Globus pallidus (tissue), 1 donor: ENCODE results near the gene LTBP1.
"Not testable (repeated sequence)": the region's sequence is repeated elsewhere in the genome, so short reads cannot be mapped to it uniquely, and the experiment has no call there.

Experiments used
- DNase-seq: peaks from one replicate; pipeline ENCODE4 v3.0.0-alpha.2; 2015; ENCODE audit warnings: low spot score

Gene LTBP1

GRCh38 chr2:33380719-33381118, 434.0 kb downstream of the LTBP1 start:
- DNase-seq = no peak

- DNase-seq = no peak
Observed at GRCh38 chr2:33381301-33381858, 434.6 kb downstream of the LTBP1 start.

DNA sequence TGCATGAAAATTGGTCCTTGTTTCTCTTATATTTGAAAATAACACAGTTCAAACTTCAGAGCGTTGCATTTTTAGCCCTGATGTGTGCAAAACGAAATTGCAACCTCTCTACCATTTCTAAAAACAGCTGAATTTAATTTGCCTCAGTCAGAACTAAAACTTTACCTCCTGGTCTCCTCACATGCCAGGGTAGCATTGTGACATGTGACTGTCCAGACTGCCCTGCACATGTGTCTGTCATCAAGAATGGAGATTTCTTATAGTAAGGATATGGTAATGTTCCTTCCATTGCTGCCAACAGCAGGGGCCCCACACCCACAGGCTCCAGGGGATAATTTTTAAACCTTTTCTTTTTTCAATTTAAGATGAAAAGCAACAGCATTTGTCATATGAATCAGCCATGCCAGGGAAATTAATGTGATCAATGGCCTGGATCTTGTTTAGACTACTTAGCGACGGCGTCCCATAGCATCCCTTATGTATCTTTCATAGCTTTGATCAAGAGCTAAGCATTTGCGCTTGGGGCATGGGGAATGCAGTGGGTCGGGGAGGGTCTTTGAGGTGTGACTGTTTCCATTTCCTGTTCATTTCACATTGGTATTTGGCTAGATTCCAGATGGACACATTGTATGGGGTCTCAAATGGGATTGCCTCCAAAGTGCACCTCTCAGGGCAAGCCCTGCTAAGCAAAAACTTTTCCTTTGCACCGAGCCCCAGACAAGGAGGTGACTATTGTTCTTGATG, 437.3 kb downstream of the LTBP1 start:
- DNase-seq = no peak

DNA sequence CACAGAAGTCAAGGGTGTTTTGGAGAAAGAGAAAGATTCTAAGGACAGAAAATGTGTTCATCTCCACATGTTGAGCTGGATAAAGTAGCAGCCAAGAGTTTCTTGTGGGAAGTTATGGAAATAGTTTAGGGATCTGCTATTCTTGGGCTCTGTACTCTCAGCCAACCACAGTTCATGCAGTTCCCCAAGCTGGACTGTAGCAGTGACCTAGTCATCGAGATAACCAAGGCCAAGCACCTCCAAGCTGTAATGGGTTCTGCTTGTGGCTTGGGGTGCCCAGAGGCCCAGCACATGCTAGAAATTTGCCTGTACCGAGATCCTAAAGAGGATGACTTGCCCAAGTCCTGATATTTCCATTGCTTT, 437.8 kb downstream of the LTBP1 start:
- DNase-seq = no peak

DNA sequence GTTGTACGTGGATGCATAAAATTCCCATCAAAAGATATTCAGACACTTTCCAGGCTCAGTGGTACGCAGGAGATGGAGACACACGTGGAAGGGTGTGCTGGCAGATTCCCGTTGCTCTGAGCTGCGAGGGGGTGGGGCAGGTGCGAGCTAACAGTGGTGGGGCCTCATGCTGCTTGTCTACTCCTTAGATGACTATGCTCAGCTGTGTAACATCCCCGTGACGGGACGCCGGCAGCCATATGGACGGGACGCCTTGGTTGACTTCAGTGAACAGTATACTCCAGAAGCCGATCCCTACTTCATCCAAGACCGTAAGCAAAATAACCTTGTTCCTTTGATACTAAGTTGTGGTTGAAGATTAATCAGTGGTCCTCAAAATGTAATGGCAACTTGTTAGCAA, 442.2 kb downstream of the LTBP1 start:
- DNase-seq = no peak

DNA sequence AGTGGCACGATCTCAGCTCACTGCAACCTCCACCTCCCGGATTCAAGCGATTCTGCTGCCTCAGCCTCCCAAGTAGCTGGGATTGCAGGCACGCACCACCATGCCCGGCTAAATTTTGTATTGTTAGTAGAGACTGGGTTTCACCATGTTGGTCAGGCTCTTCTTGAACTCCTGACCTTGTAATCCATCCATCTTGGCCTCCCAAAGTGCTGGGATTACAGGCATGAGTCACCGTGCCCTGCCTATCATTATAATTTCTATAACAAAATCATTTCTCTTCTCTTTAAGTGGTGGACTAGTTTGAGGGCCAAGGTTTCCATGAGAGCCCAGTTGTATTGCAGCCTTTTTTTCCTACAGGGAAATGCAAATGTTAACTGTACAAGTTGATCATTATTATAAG, 442.9 kb downstream of the LTBP1 start:
- DNase-seq = not testable (repeated sequence)

DNA sequence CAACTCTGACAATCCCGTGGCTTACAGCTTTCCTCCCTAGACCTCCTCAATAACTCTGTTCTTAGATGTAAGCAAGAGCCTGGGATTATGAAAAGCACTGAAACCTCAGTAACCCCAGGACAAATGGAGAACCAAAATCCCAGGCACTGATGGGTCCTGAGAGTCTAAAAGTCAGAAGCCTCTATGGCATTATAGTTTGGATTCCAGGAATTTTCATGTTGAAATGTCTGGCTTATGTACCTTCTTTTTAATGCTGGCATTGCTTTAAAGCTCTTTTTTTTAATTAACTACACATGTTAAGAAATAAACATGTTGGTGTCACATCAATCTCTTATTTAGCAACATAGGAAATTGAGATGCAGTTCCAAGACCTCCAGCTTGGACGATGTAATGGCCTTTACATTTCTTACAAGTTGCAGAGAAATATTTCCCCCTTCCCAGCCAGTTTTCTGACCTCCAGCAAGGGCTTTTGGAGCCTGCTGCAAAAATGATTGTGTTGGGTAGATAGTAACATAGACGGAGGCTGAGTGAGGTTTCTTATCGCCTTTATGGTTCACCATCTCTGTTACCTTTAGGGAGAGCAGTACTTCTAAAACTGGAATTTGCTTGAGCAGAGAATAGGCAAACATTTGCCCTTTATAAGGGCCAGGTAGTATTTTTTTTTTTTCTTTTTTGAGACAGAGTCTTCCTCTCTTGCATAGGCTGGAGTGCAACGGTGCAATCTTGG, 444.9 kb downstream of the LTBP1 start:
- no peak for DNase-seq

DNA sequence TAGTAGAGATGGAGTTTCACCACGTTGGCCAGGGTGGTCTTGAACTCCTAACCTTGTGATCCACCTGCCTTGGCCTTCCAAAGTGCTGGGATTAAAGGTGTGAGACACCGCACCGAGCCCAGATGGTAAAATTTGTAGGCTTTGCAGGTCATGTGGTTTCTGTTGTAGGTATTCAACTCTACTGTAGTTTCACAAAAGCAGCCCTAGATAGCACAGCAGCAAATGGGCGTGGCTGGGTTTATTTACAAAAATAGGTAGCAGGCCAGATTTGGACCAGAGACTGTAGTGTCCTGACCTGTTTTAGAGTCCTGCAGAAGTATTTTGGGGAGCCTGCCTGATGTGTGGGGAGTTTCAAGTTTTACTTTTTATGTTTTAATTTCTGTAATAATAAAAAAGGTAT, 445.6 kb downstream of the LTBP1 start:
- no peak for DNase-seq

DNA sequence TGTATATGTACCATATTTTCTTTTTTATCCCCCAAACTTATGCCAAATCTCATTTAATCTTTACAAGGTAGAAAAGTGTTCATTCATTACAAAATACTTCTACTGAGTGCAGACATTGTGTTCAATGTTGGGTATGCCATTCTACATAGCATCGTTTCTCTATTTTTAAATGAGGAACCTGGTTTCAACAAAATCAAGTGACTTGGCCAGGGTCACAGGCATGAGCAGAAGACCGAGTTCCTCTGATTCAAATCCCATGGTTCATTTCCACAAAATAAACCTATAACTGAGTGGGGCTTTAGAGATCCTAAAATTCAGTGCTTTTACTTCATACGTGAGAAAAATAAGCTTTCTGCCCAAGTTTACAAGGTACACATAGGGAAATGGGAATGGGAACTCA, 448.3 kb downstream of the LTBP1 start:
- DNase-seq = no peak

DNA sequence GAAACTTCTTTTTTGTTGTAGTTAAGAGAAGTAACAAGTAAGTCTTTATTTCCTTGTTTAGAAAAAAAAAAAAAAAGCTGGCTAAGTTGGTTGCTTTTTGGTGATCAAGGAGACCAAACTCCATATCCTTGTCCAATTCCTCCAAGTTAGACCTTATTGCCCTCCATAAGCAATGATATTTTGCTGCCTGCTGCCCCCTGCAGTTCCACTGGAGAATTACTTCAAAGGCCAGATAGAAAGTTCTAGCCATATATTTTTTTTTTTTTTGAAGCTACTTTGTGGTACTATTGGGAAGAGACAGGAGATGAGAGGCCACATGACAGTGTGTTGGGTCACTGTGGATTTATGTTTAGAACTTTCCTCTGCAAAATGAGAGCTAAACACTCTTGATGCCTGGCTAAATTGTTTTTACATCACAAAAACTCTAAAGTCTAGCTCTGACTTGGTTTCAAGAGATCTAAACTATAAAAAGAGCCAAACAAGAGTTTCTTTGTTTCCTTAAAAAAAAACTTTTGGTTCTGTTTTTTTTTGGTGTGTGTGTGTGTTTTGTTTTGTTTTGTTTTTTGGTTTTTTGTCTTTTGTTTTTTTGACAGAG, 449.0 kb downstream of the LTBP1 start:
- DNase-seq = no peak

DNA sequence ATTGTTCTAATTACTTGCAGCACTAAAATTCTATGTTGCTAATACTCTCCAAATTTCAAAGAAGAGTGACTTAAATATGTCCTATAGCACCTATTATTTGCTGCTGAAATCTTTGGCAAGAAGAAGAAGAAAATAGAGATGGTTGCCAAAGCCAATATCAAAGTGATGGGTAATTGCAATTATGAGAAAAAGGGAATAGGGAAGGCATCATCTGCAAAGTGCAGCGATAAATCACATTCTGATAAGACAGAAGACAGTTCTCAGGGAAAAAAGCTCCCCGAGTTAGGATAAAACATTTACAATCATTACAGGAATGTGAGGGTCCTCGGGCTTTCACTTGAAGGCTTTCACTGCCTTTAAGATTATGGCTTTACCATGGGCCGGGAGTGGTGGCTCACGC, 457.6 kb downstream of the LTBP1 start:
- no peak for DNase-seq

- DNase-seq = no peak
Observed at GRCh38 chr2:33406622-33407021, 459.9 kb downstream of the LTBP1 start.

- no peak for DNase-seq
Observed at GRCh38 chr2:33408109-33408508, 461.4 kb downstream of the LTBP1 start.

DNA sequence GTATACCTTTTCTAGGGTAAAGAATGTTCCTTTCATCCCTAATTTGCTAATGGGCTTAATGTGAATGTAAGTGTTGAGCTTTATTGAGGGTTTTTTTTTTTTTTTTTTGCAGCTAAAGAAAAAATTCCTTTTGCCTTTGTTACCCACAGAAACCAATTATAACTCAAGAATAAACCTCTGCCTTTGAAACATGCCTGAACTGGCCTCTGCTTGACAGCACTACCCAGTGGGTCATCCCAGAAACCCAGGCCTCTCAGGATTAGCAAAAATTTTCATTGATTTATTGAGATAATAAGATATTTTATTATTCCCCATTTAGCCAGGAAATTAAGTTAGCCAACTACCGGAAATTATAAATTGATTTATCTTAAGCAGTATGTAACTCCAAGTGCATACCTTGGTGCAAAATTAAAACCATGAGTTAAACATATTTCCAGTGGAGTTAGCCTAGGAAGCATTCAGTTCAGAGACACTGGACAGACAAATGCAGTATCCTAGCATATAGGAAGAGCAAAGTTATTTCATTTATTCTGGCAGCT, 462.7 kb downstream of the LTBP1 start:
- DNase-seq = no peak

DNA sequence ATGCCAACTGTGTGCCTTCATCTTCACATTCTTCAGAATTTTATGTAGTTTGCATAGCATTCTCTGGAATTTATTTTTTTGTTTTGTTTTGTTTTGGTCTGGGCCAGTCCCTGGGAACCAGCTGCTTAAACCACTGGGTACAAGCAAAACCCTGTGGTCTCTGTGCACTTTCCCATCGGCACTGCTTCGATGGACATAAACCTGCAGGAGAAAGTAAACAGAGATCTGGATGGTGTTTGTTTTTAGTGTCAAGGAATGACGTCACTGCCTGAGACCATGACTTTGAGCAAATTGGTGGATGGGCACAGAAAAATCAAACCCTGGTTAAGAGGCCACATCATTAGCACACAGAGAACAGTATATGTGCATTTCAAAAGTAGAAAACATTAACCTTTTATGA, 465.0 kb downstream of the LTBP1 start:
- no peak for DNase-seq

- DNase-seq = peak; percentile 68
Observed at GRCh38 chr2:33412920-33413319, 466.2 kb downstream of the LTBP1 start.

- DNase-seq = no peak
Observed at GRCh38 chr2:33419581-33420200, 472.9 kb downstream of the LTBP1 start.

DNA sequence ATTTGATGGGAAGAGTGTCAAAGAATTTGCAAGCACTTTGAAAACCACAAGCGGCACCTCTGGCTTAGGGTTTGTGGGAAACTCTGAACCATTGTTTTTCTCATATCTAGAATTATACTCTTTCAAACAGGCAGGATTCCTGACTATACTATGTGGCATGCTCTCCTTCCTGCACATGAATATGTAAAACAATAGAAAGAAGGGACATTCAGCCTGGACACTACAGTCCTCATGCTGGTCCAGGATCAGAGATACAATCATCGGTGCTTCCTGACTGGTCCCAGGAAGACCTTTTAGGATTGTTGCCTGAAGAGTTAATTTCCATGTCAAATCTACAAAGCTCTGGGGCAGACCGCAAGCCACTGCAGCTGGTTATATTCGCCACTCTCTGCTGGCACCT, 474.0 kb downstream of the LTBP1 start:
- no peak for DNase-seq

DNA sequence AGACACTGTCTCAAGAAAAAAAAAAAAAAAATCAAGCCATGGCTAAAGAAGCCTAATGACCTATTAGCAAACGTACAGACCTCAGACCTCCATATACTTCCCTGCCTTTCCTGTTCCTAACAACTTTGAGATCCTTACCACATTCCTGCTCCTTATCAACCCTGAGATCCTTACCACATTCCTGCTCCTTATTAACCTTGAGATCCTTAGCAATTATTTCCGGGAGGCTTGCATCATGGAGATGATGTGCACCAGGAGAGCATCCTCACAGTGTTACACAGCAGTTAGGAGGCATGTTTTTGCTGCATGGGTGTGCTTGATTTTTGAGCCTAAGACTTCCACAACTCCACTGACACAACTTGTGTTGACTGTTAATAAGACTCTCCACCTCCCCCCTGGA, 475.1 kb downstream of the LTBP1 start:
- no peak for DNase-seq

DNA sequence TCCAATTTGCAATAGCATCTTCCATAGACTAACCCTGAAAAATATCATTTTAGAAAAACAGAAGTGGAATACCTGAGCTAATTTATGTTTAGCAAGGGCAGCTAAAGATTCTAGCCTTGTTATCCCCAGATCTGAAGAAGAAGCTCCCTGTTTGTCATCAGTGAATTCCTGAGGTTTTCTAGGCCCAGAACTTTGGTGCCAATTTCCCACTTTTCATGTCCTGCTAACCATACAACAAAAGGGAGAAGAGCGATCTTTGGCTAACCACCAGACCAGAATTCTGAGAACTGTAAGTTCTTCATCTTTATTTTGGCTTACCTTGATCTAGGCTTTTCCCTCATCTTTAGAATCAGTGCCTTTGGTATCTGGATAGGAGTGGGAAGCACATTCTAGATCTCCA, 478.4 kb downstream of the LTBP1 start:
- DNase-seq = no peak

GRCh38 chr2:33425586-33426031, 478.9 kb downstream of the LTBP1 start:
- DNase-seq = no peak

DNA sequence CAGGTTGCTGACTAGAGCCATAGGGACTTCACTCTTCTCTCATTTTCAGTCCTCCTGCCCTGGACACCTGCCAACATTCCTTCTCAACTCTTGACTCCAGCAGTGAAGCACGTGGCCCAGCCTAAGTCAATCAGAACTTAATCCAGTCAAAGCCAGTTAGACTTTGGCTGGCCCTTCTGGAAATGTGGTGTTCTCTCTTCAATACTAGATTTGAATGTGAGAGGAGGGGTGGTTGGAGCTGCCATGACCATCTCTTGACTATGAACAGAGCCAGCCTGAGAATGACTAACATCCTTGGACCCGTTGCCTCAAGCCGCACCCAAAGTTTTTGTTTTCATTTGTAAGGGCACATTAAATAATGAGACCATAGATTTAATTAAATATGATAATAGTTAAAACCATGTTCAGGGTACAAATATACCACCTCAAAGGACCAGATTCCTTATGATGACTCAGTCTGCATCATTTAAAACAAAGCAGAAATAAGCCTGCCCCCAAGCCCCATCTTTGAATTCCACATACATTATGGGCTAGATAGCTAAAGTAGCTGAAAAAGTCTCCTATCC, 480.0 kb downstream of the LTBP1 start:
- no peak for DNase-seq
